Measurements from ENCODE around the gene PAX4. TPM values are rescaled to one million over a fixed set of nuclear protein-coding genes. Genes with fewer than 3 reads are reported as not detected.

Gene PAX4
- total and polyA plus RNA-seq, 2 of the 4 experiments (the other 2 are of a cell fraction), result not detected

- intact Hi-C loops (cut with micrococcal nuclease), result loop anchor here (10.0 kb wide), 1 partner anchor 454 kb away; the partner anchor contains the start of gene LRRC4
- Histone ChIP-seq H3K27me3 (ENCODE audit: control insufficient read depth, insufficient read depth, low read length) (no peaks in the 10 kb centered on the region), H2BK120ac (ENCODE audit: low read depth, low read length) (no peak overlapping the region), H3K4me2 (ENCODE audit: low read depth, low read length) (no peak overlapping the region), H4K5ac (ENCODE audit: low read depth, low read length) (no peak overlapping the region), H3K9me3 (ENCODE audit: control insufficient read depth, insufficient read depth, low read length) (no peaks in the 10 kb centered on the region), H3K9ac (ENCODE audit: low read depth, low read length) (no peak overlapping the region), H3K4me3 (ENCODE audit: insufficient read depth, low read depth, low read length) (no peak overlapping the region), H2BK15ac (ENCODE audit: low read depth, low read length) (no peak overlapping the region), H3K56ac (ENCODE audit: extremely low read depth, insufficient read depth, low read length) (no peak overlapping the region), H2AFZ (replicated peaks; ENCODE audit: low read length, poor library complexity) (no peak overlapping the region), H3K9me1 (ENCODE audit: insufficient read depth, low read length) (peaks cover 10% of the 10 kb centered on the region), H2AK5ac (ENCODE audit: low read depth, low read length) (no peak overlapping the region), H4K91ac (ENCODE audit: insufficient read depth, low read depth, low read length) (no peak overlapping the region), H3K36me3 (ENCODE audit: control insufficient read depth, insufficient read depth, low read length) (peaks cover 21% of the 10 kb centered on the region), H4K20me1 (ENCODE audit: insufficient read depth, low read length) (peaks cover 39% of the 10 kb centered on the region), H3K14ac (replicated peaks; ENCODE audit: low read depth, low read length) (no peak overlapping the region), H3K23ac (ENCODE audit: low read depth, low read length) (no peak overlapping the region), H3K18ac (ENCODE audit: low read depth, low read length) (no peak overlapping the region), H4K8ac (ENCODE audit: low read depth in 2 of 2, low read length in 2 of 2) (no peak overlapping the region), H2BK20ac (ENCODE audit: low read depth, low read length) (no peak overlapping the region), H3K4me1 (ENCODE audit: control insufficient read depth, insufficient read depth, low read length) (peaks cover 16% of the 10 kb centered on the region), H2BK5ac (ENCODE audit: low read depth, low read length, poor library complexity, severe bottlenecking) (no peak overlapping the region), H3K27ac (ENCODE audit: insufficient read depth, low read length) (no peak overlapping the region), H3K79me1 (ENCODE audit: low read depth in 1 of 2, low read length in 2 of 2) (peaks cover 26 to 59% of the 10 kb centered on the region in 2 experiments), H3K4ac (ENCODE audit: low read depth, low read length) (no peak overlapping the region), H2AK9ac (replicated peaks; ENCODE audit: low read depth, low read length, poor library complexity) (no peak overlapping the region)
- CTCF ChIA-PET, result no interaction called here
- BruUV-seq (replicated peaks), result no TSS peak
- ATAC-seq (ENCODE audit: low read depth) (no peak), DNase-seq (no peak)
- dilution Hi-C loops (cut with HindIII; ENCODE audit: low sequenced_read_pairs, unreplicated experiment), result no loop called here
- TF ChIP-seq CTCF (conservative IDR thresholded peaks at IDR 0.05; ENCODE audit: low read depth, low read length) (no peak), CHD1 (IDR thresholded peaks at IDR 0.05; ENCODE audit: low read depth, low read length) (no peak), CEBPB (IDR thresholded peaks at IDR 0.05; ENCODE audit: low read depth, low read length) (no peak), USF2 (IDR thresholded peaks at IDR 0.05; ENCODE audit: low read depth, low read length) (no peak), SMC3 (IDR thresholded peaks at IDR 0.05; ENCODE audit: low read depth, low read length) (no peak), NFE2L2 (IDR thresholded peaks at IDR 0.05; ENCODE audit: low read depth, low read length) (no peak), MAZ (IDR thresholded peaks at IDR 0.05; ENCODE audit: borderline replicate concordance, low read depth, low read length) (no peak), POLR2A (IDR thresholded peaks at IDR 0.05; ENCODE audit: low read depth, low read length) (no peak), RCOR1 (IDR thresholded peaks at IDR 0.05; ENCODE audit: insufficient replicate concordance, low read length) (no peak), MAFK (IDR thresholded peaks at IDR 0.05; ENCODE audit: low read depth, low read length) (no peak), BHLHE40 (IDR thresholded peaks at IDR 0.05; ENCODE audit: low read depth, low read length) (no peak), ELK1 (IDR thresholded peaks at IDR 0.05; ENCODE audit: borderline replicate concordance, low read depth, low read length) (no peak), RAD21 (IDR thresholded peaks at IDR 0.05; ENCODE audit: low read length) (no peak), RFX5 (IDR thresholded peaks at IDR 0.05; ENCODE audit: low read depth, low read length) (no peak), MXI1 (IDR thresholded peaks at IDR 0.05; ENCODE audit: borderline replicate concordance, low read depth, low read length) (no peak), FOS (IDR thresholded peaks at IDR 0.05; ENCODE audit: low read depth, low read length) (no peak)
- in situ Hi-C loops (cut with MboI; ENCODE audit: low sequenced_read_pairs), result no loop called here
- POLR2A ChIA-PET (ENCODE audit: unreplicated experiment), result no interaction called here
These were observed 37.3 kb downstream of the PAX4 start for GRCh38 chr7:127580612-127581011.

Data from IMR-90 (cell line).